RWPE2 (cell line): Measurements from ENCODE around the gene SOCS3.

Source experiments
- ATAC-seq: fragments of 200-7000 bp; cut with Tn5 transposase; 3 replicates; pipeline ENCODE4 v1.9.1; 2021; ENCODE audit warnings: low read depth
- DNase-seq: peaks from one replicate; pipeline ENCODE4 v3.0.0-alpha.2; 2020; ENCODE audit warnings: low spot score
- H3K27ac ChIP-seq: fragments of 450-650 bp; 2 replicates; pipeline ENCODE4 v1.5.1; 2017; ENCODE audit warnings: mild to moderate bottlenecking; ENCODE audit not compliant: poor library complexity, severe bottlenecking
- H3K27me3 ChIP-seq: fragments of 250-450 bp; sonication (Bioruptor Pico); 2 replicates; pipeline ENCODE4 v1.5.1; 2021; ENCODE audit warnings: mild to moderate bottlenecking, moderate library complexity; ENCODE audit not compliant: insufficient read depth, poor library complexity, severe bottlenecking
- H3K36me3 ChIP-seq: fragments of 250-450 bp; sonication (Bioruptor Pico); 2 replicates; pipeline ENCODE4 v1.5.1; 2020; ENCODE audit warnings: low read depth, mild to moderate bottlenecking, moderate library complexity
- H3K4me1 ChIP-seq: fragments of 250-450 bp; sonication (Bioruptor Pico); 2 replicates; pipeline ENCODE4 v1.5.1; 2021; ENCODE audit warnings: mild to moderate bottlenecking, moderate library complexity; ENCODE audit not compliant: insufficient read depth, poor library complexity, severe bottlenecking
- H3K4me3 ChIP-seq: fragments of 250-450 bp; sonication (Bioruptor Pico); 2 replicates; pipeline ENCODE4 v1.5.1; 2021; ENCODE audit warnings: mild to moderate bottlenecking, moderate library complexity; ENCODE audit not compliant: severe bottlenecking
- H3K9me3 ChIP-seq: fragments of 250-450 bp; sonication (Bioruptor Pico); 2 replicates; pipeline ENCODE4 v1.5.1; 2021; ENCODE audit warnings: mild to moderate bottlenecking, moderate library complexity; ENCODE audit not compliant: severe bottlenecking
- TF ChIP-seq, protein P1 (sequence below): fragments of 450-650 bp; IDR thresholded peaks from one replicate; pipeline ENCODE4 v1.5.1; 2017; ENCODE audit warnings: mild to moderate bottlenecking, moderate library complexity; ENCODE audit not compliant: poor library complexity, severe bottlenecking

Gene SOCS3

DNA sequence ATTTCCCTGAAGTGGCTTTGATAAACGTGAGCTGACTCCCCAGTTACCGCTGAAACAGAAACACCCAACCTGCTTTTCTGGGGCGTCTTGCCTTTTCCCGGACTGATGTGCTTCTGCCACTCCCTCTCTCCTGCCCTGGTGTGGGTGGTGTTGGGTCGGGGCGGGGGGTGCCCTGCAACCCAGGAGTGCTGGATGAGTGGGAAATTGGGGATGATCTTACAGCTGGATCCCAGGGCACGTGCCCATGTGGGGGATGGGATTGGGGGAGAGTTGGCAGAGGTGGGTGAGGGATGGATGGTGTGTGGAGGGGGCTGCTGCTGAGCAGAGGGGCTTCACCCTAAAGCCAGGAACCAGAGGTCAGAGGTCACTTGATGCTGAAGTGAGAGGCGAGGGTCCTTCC is 47.0 kb upstream of the SOCS3 start:
- ATAC-seq: no peak
- DNase-seq: no peak
- no peak overlapping the region for H3K4me3 ChIP-seq
- no peaks in the 10 kb centered on the region for H3K27me3 ChIP-seq
- peaks cover 26% of the 10 kb centered on the region for H3K4me1 ChIP-seq
- no peak overlapping the region for H3K27ac ChIP-seq
- TF ChIP-seq, protein P1, sequence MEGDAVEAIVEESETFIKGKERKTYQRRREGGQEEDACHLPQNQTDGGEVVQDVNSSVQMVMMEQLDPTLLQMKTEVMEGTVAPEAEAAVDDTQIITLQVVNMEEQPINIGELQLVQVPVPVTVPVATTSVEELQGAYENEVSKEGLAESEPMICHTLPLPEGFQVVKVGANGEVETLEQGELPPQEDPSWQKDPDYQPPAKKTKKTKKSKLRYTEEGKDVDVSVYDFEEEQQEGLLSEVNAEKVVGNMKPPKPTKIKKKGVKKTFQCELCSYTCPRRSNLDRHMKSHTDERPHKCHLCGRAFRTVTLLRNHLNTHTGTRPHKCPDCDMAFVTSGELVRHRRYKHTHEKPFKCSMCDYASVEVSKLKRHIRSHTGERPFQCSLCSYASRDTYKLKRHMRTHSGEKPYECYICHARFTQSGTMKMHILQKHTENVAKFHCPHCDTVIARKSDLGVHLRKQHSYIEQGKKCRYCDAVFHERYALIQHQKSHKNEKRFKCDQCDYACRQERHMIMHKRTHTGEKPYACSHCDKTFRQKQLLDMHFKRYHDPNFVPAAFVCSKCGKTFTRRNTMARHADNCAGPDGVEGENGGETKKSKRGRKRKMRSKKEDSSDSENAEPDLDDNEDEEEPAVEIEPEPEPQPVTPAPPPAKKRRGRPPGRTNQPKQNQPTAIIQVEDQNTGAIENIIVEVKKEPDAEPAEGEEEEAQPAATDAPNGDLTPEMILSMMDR: no peak
- H3K9me3 ChIP-seq: no peaks in the 10 kb centered on the region
- peaks cover 59% of the 10 kb centered on the region for H3K36me3 ChIP-seq

DNA sequence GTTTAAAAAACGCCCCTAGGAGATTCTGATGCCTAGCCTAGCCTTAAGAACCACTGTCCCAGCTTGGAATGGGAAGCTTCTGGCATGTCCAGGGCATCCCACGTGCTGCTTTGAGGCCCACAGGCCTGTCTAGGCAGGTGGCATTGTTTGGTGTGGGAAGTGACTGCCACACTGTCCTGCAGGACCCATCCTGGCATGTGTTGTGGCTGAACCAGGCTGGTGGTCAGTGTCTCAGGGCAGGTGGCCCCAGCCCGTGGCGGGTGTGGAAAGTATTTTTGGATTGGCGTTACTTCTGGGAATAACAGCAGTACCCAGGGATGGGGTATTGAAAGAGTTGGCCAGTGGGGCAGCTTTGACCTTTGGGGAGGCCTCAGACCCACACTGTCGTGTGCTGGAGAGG is 46.5 kb upstream of the SOCS3 start:
- Histone ChIP-seq H3K9me3 (no peaks in the 10 kb centered on the region), H3K27me3 (no peaks in the 10 kb centered on the region), H3K4me3 (no peak overlapping the region), H3K4me1 (peaks cover 30% of the 10 kb centered on the region), H3K36me3 (peaks cover 64% of the 10 kb centered on the region), H3K27ac (no peak overlapping the region)
- DNase-seq: no peak
- no peak for ATAC-seq
- TF ChIP-seq, protein P1: no peak

DNA sequence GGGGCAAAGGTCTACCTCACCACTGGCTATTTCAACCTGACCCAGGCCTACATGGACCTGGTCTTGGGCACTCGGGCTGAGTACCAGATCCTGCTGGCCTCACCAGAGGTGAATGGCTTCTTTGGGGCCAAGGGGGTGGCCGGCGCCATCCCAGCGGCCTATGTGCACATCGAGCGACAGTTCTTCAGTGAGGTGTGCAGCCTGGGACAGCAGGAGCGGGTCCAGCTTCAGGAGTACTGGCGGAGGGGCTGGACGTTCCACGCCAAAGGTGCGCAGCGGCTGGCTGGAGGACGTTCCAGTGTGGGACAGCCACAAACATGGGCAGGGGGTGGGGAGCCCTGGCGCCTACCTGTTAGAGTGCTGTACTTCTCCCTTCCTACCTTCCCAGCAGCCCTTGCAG is 43.9 kb upstream of the SOCS3 start:
- ATAC-seq (no peak), DNase-seq (no peak)
- no peak overlapping the region for H3K27ac ChIP-seq
- H3K36me3 ChIP-seq: peaks cover 78% of the 10 kb centered on the region
- H3K27me3 ChIP-seq: no peaks in the 10 kb centered on the region
- H3K9me3 ChIP-seq: no peaks in the 10 kb centered on the region
- no peak overlapping the region for H3K4me3 ChIP-seq
- H3K4me1 ChIP-seq: peaks cover 49% of the 10 kb centered on the region
- TF ChIP-seq, protein P1: no peak

DNA sequence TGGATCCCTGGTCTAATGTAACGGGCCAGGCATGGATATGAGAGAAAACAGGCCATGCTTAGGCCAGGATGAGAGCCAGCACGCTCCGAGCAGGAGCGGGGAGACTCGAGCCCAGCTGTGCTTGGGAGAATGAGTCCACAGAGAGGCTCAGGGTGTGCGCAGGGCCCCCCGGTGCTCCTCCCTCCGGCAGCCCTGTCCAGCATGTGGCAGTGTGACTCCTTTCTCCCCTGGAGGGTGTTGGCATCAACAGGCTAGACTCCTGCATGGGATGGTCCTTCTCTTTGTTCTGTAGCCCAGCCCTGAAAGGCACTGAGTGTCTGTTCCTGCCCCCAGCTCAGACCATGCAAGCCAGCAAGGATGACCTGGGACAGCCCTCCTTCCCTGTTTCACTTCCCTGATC is 42.0 kb upstream of the SOCS3 start:
- Histone ChIP-seq H3K9me3 (no peaks in the 10 kb centered on the region), H3K4me3 (no peak overlapping the region), H3K4me1 (peaks cover 29% of the 10 kb centered on the region), H3K27me3 (no peaks in the 10 kb centered on the region), H3K36me3 (peaks cover 88% of the 10 kb centered on the region), H3K27ac (peak overlapping the region; percentile 80)
- TF ChIP-seq, protein P1: no peak
- ATAC-seq: no peak
- DNase-seq: no peak

DNA sequence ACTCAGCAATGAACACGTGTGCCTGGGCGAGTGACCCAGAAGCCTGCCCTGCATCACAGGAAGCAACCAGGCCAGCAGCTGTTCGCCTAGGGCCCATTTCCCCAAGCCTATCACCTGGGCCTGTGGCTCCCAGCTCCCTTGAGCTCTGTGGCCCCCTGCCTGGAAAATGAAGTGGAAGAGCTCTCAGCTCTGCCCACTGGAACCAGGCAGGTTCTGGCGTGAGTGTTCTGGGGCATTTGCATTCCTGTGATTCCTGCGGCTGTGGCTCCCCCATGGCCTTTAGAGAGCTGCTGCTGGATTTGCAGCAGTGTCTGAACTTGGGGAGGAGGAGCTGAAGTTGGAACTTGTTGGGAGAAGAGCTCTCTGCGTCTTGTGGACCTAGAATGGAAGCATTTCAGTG is 41.4 kb upstream of the SOCS3 start:
- peak; percentile 62 for ATAC-seq
- no peak overlapping the region for H3K4me3 ChIP-seq
- DNase-seq: no peak
- peaks cover 95% of the 10 kb centered on the region for H3K36me3 ChIP-seq
- no peaks in the 10 kb centered on the region for H3K9me3 ChIP-seq
- TF ChIP-seq, protein P1: no peak
- no peaks in the 10 kb centered on the region for H3K27me3 ChIP-seq
- peak overlapping the region; percentile 80 for H3K27ac ChIP-seq
- peaks cover 25% of the 10 kb centered on the region for H3K4me1 ChIP-seq
